B cell (primary cell): ENCODE data around the gene SIK3. TPM values are rescaled to one million over a fixed set of nuclear protein-coding genes. Genes with fewer than 3 reads are reported as not detected.

Source experiments
- ATAC-seq: fragments of 200-7000 bp; cut with Tn5 transposase; one replicate; pipeline ENCODE4 v1.10.0; 2021; ENCODE audit warnings: low read depth, mild to moderate bottlenecking, moderate number of reproducible peaks, moderate library complexity
- CTCF ChIA-PET: fragments of 350-600 bp; sonication (Branson Sonifier 250); formaldehyde crosslinking; loops from one replicate; lab custom pipeline; 2021; ENCODE audit warnings: antibody characterized with exemption, inconsistent platforms; lab: Charles Lee
- POLR2A ChIA-PET: fragments of 350-600 bp; sonication (Branson Sonifier 250); formaldehyde crosslinking; loops from one replicate; lab custom pipeline; 2021; ENCODE audit warnings: antibody characterized with exemption; lab: Charles Lee
- DNase-seq: peaks from one replicate; pipeline ENCODE4 v3.0.0; 2013
- H2AFZ ChIP-seq: 2 replicates; pipeline ENCODE4 v1.6.1; 2012; ENCODE audit warnings: mild to moderate bottlenecking, low read depth, low read length; ENCODE audit not compliant: insufficient read depth, poor library complexity, severe bottlenecking
- H3K27ac ChIP-seq, 2 donors: 1 replicate in 1 of 2; 2 replicates in 1 of 2; pipeline ENCODE4 v1.5.1; 2012 to 2013; ENCODE audit warnings: low read length in 2 of 2, mild to moderate bottlenecking in 2 of 2, moderate library complexity in 1 of 2
- H3K27me3 ChIP-seq, 4 experiments: fragments of 200-600 bp in 1 of 4; sonication (generic) in 1 of 4; replicated peaks in 1 of 4; 1 replicate in 2 of 4; 2 replicates in 2 of 4; pipeline versions ENCODE4 v1.6.1 to v1.7.0; 2013 to 2016; ENCODE audit warnings: low read length in 3 of 4, mild to moderate bottlenecking in 2 of 4, mixed read lengths in 1 of 4, moderate library complexity in 1 of 4; ENCODE audit not compliant: insufficient read depth in 4 of 4, control insufficient read depth in 3 of 4; ENCODE audit errors: control extremely low read depth in 1 of 4
- H3K36me3 ChIP-seq, 2 experiments: replicated peaks in 1 of 2; 1 replicate in 1 of 2; 2 replicates in 1 of 2; pipeline versions ENCODE4 v1.6.1 to v1.7.1; 2013; ENCODE audit warnings: low read length in 1 of 2; ENCODE audit not compliant: insufficient read depth in 2 of 2, control insufficient read depth in 1 of 2; ENCODE audit errors: control extremely low read depth in 1 of 2, extremely low read depth in 1 of 2
- H3K4me1 ChIP-seq, 2 donors: fragments of 200-600 bp in 1 of 2; sonication (generic) in 1 of 2; 1 replicate in 1 of 2; 2 replicates in 1 of 2; pipeline versions ENCODE4 v1.5.1 to v1.6.1; 2013 to 2017; ENCODE audit warnings: low read length in 2 of 2; ENCODE audit not compliant: control insufficient read depth in 2 of 2, insufficient read depth in 2 of 2
- H3K4me2 ChIP-seq: replicated peaks from 2 replicates; pipeline ENCODE3; 2012; ENCODE audit warnings: mild to moderate bottlenecking, low read depth, low read length; ENCODE audit not compliant: poor library complexity, severe bottlenecking
- H3K4me3 ChIP-seq, 5 experiments: fragments of 200-600 bp in 1 of 5; sonication (generic) in 1 of 5; 1 replicate in 3 of 5; 2 replicates in 2 of 5; pipeline versions ENCODE4 v1.5.1 to v1.7.0; 2011 to 2016; ENCODE audit warnings: low read length in 4 of 5, mild to moderate bottlenecking in 4 of 5, low read depth in 2 of 5, control low read depth in 1 of 5, moderate library complexity in 1 of 5; ENCODE audit not compliant: insufficient read depth in 1 of 5; ENCODE audit errors: control extremely low read depth in 1 of 5, extremely low read depth in 1 of 5
- H3K79me2 ChIP-seq: fragments of 200-600 bp; sonication (generic); one replicate; pipeline ENCODE4 v1.6.0; 2016; ENCODE audit warnings: low read length; ENCODE audit not compliant: control insufficient read depth, insufficient read depth
- H3K9ac ChIP-seq: fragments of 200-600 bp; sonication (generic); 2 replicates; pipeline ENCODE4 v1.6.1; 2017; ENCODE audit warnings: mild to moderate bottlenecking, low read length, moderate library complexity
- H3K9me3 ChIP-seq, 3 donors: one replicate each; pipeline versions ENCODE4 v1.6.1 to v1.7.1; 2013; ENCODE audit warnings: low read length in 2 of 3; ENCODE audit not compliant: control insufficient read depth in 2 of 3, insufficient read depth in 1 of 3; ENCODE audit errors: control extremely low read depth in 1 of 3
- H4K20me1 ChIP-seq: 2 replicates; pipeline ENCODE4 v1.6.0; 2012; ENCODE audit warnings: mild to moderate bottlenecking, low read length; ENCODE audit not compliant: insufficient read depth, control insufficient read depth, poor library complexity, severe bottlenecking
- H3K27ac Mint-ChIP-seq: one replicate; pipeline ENCODE4 v1.8.0; 2021; ENCODE audit warnings: mixed read lengths
- H3K27me3 Mint-ChIP-seq: one replicate; pipeline ENCODE4 v1.8.0; 2021; ENCODE audit warnings: mixed read lengths
- H3K4me1 Mint-ChIP-seq: one replicate; pipeline ENCODE4 v1.8.0; 2021; ENCODE audit warnings: mixed read lengths
- H3K4me3 Mint-ChIP-seq: one replicate; pipeline ENCODE4 v1.8.0; 2021; ENCODE audit warnings: mixed read lengths
- H3K9me3 Mint-ChIP-seq: one replicate; pipeline ENCODE4 v1.8.0; 2022; ENCODE audit warnings: mixed read lengths; ENCODE audit not compliant: insufficient read depth
- EZH2 ChIP-seq: IDR thresholded peaks from 2 replicates; pipeline ENCODE4 v1.6.1; 2012; ENCODE audit warnings: borderline replicate concordance, low read depth, mild to moderate bottlenecking, moderate library complexity, low read length; ENCODE audit not compliant: insufficient read depth, poor library complexity, severe bottlenecking
- WGBS: methylation state at CpG from one replicate; pipeline ENCODE4 v1.1.5; 2013; ENCODE audit warnings: missing lambda C conversion rate; ENCODE audit not compliant: insufficient coverage; 5-methylcytosine and 5-hydroxymethylcytosine counted together
- intact Hi-C: fragments of 100-400 bp; cut with micrococcal nuclease; formaldehyde crosslinking; loops from one replicate; pipeline ENCODE4 v1.10.0; 2022
- polyA plus RNA-seq: library from polyadenylated mRNA; depleted of rRNA; stranded (reverse); fragments of >200 nt; gene quantifications from 2 replicates; pipeline ENCODE4 v1.2.3, GENCODE V29; 2012
- total RNA-seq, 2 donors: library from RNA; stranded (reverse); fragments of 120-200 nt in 1 of 2; gene quantifications; 1 replicate in 1 of 2; 2 replicates in 1 of 2; pipeline versions ENCODE4 v1.2.3 to v1.2.4, GENCODE V29; 2013 to 2022
- TF ChIP-seq, protein P1 (sequence below): fragments of 200-600 bp; IDR thresholded peaks from one replicate; pipeline ENCODE4 v1.8.0; 2022; ENCODE audit warnings: antibody characterized with exemption, mild to moderate bottlenecking

SIK3 gene
- total and polyA plus RNA-seq, 2 donors (not counting 1 experiment from before 2014, with no cell fraction given), result 36.5 to 180 TPM

GRCh38 chr11:117126223-117126965 lies 28.2 kb upstream of the SIK3 start:
- H2AFZ ChIP-seq, result no peak overlapping the region
- no peak overlapping the region for H3K4me2 ChIP-seq
- H3K9me3 ChIP-seq, result no peaks in the 10 kb centered on the region
- CTCF ChIA-PET, result interaction anchor here (0.6 to 1.4 kb wide), 3 partner anchors 9 to 102 kb away, joined by 3 to 5 read pairs (median 4); no protein-coding TSS in a partner anchor
- no peaks in the 10 kb centered on the region for H3K36me3 ChIP-seq
- POLR2A ChIA-PET, result interaction anchor here (1.0 kb wide), 1 partner anchor 18 kb away, joined by 3 read pairs; the partner anchor contains the start of gene PAFAH1B2
- no peaks in the 10 kb centered on the region for H3K9me3 Mint-ChIP-seq
- H3K27ac Mint-ChIP-seq, result no peak overlapping the region
- TF ChIP-seq, protein P1, sequence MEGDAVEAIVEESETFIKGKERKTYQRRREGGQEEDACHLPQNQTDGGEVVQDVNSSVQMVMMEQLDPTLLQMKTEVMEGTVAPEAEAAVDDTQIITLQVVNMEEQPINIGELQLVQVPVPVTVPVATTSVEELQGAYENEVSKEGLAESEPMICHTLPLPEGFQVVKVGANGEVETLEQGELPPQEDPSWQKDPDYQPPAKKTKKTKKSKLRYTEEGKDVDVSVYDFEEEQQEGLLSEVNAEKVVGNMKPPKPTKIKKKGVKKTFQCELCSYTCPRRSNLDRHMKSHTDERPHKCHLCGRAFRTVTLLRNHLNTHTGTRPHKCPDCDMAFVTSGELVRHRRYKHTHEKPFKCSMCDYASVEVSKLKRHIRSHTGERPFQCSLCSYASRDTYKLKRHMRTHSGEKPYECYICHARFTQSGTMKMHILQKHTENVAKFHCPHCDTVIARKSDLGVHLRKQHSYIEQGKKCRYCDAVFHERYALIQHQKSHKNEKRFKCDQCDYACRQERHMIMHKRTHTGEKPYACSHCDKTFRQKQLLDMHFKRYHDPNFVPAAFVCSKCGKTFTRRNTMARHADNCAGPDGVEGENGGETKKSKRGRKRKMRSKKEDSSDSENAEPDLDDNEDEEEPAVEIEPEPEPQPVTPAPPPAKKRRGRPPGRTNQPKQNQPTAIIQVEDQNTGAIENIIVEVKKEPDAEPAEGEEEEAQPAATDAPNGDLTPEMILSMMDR, result no peak
- TF ChIP-seq EZH2, result no peak
- no peaks in the 10 kb centered on the region for H3K4me1 ChIP-seq
- no peaks in the 10 kb centered on the region for H3K27me3 ChIP-seq
- H3K79me2 ChIP-seq, result no peaks in the 10 kb centered on the region
- WGBS, result 91% methylated on average over 5 of the region's 7 CpGs
- H3K4me3 ChIP-seq, result no peak overlapping the region
- intact Hi-C loops, result no loop called here
- H3K27ac ChIP-seq, result no peak overlapping the region
- no peaks in the 10 kb centered on the region for H4K20me1 ChIP-seq
- no peak overlapping the region for H3K4me3 Mint-ChIP-seq
- peaks cover 8% of the 10 kb centered on the region for H3K4me1 Mint-ChIP-seq
- ATAC-seq, result no peak
- no peak overlapping the region for H3K9ac ChIP-seq
- no peak for DNase-seq
- H3K27me3 Mint-ChIP-seq, result no peaks in the 10 kb centered on the region

DNA sequence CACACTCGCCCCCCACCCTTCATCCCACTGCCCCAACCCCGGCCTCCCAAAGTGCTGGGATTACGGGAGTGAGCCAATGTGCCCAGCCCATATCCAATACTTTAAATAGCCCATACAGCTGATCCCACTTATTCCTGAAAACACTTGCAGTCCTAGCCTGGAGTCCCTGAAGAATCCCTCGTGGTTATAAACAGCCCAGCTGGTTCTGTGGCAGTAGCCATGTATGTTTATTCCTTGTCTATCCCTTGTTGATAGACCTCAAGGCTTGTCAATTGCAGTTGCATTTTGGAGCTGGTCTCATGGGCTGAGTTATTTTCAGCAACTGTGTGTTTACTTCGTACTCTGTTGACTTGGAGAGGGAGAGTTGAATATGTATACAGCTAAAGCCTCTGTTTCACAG lies 24.3 kb upstream of the SIK3 start:
- H3K79me2 ChIP-seq, result no peaks in the 10 kb centered on the region
- intact Hi-C loops, result no loop called here
- WGBS, result 83% methylated on average over 5 of the region's 5 CpGs
- no peak overlapping the region for H3K4me2 ChIP-seq
- Mint-ChIP-seq H3K27me3 (no peaks in the 10 kb centered on the region), H3K4me3 (no peak overlapping the region), H3K27ac (no peak overlapping the region), H3K4me1 (peaks cover 8% of the 10 kb centered on the region), H3K9me3 (no peaks in the 10 kb centered on the region)
- no peaks in the 10 kb centered on the region for H3K4me1 ChIP-seq
- ChIA-PET POLR2A (no interaction called here), CTCF (interaction anchor here (0.8 to 1.2 kb wide), 3 partner anchors 16 to 243 kb away, joined by 3 to 4 read pairs (median 3); no protein-coding TSS in a partner anchor)
- no peak overlapping the region for H3K27ac ChIP-seq
- H4K20me1 ChIP-seq, result no peaks in the 10 kb centered on the region
- no peak overlapping the region for H3K4me3 ChIP-seq
- ATAC-seq, result no peak
- no peak overlapping the region for H2AFZ ChIP-seq
- H3K27me3 ChIP-seq, result no peaks in the 10 kb centered on the region
- H3K9ac ChIP-seq, result no peak overlapping the region
- DNase-seq, result no peak
- H3K9me3 ChIP-seq, result no peaks in the 10 kb centered on the region
- TF ChIP-seq EZH2, result no peak
- TF ChIP-seq, protein P1, result no peak
- H3K36me3 ChIP-seq, result no peaks in the 10 kb centered on the region
